Esophagus squamous epithelium (tissue), 5 donors: ENCODE results near the gene HERC3. TPM values are rescaled to one million over a fixed set of nuclear protein-coding genes. Genes with fewer than 3 reads are reported as not detected.

ENCODE experiments used
- DNase-seq: peaks from one replicate; lab custom pipeline; 2025; lab: John Stamatoyannopoulos, UW
- H3K27ac ChIP-seq, 4 donors: fragments of 200-600 bp; sonication (generic); one replicate each; pipeline ENCODE4 v1.5.1; 2016 to 2019; ENCODE audit warnings: mild to moderate bottlenecking in 1 of 4
- H3K27me3 ChIP-seq, 4 donors: fragments of 200-600 bp; sonication (generic); 1 replicate in 3 of 4; 2 replicates in 1 of 4; pipeline versions ENCODE4 v1.5.1 to v1.6.0; 2017 to 2021; ENCODE audit warnings: antibody characterized with exemption in 1 of 4
- H3K36me3 ChIP-seq, 3 donors: fragments of 200-600 bp; sonication (generic); one replicate each; pipeline ENCODE4 v1.5.1; 2016 to 2019
- H3K4me1 ChIP-seq, 3 donors: fragments of 200-600 bp; sonication (generic); one replicate each; pipeline ENCODE4 v1.5.1; 2017 to 2019
- H3K4me3 ChIP-seq, 4 donors: fragments of 200-600 bp; sonication (generic); 1 replicate in 3 of 4; 2 replicates in 1 of 4; pipeline ENCODE4 v1.5.1; 2016 to 2019; ENCODE audit warnings: mild to moderate bottlenecking in 2 of 4, moderate library complexity in 1 of 4
- H3K9me3 ChIP-seq, 3 donors: fragments of 200-600 bp; sonication (generic); one replicate each; pipeline ENCODE4 v1.5.1; 2016 to 2019
- POLR2A ChIP-seq, 4 donors: fragments of 450-650 bp; IDR thresholded peaks; one replicate each; pipeline ENCODE4 v1.6.1; 2017; ENCODE audit warnings: antibody characterized with exemption in 4 of 4, mild to moderate bottlenecking in 4 of 4, moderate library complexity in 3 of 4
- WGBS, 2 donors: methylation state at CpG; one replicate each; pipeline ENCODE4 v1.1.5; 2018; 5-methylcytosine and 5-hydroxymethylcytosine counted together
- intact Hi-C: fragments of 100-400 bp; cut with DNase I; formaldehyde crosslinking; loops from one replicate; pipeline ENCODE4 v1.15.0; 2022
- total RNA-seq, 4 donors: library from RNA; depleted of rRNA; stranded (reverse); fragments of >200 nt; gene quantifications; one replicate each; pipeline ENCODE4 v1.1.0, GENCODE V29; 2016
- TF ChIP-seq, protein P1 (sequence below), 6 experiments: fragments of 450-650 bp in 4 of 6; fragments of 200-600 bp in 2 of 6; sonication (generic) in 2 of 6; IDR thresholded peaks; one replicate each; pipeline ENCODE4 v1.5.1; 2016 to 2019; ENCODE audit warnings: antibody characterized with exemption in 6 of 6, mild to moderate bottlenecking in 4 of 6, moderate library complexity in 4 of 6
- donor health status: DM: yes; HTN: yes; CAD: no.

HERC3 gene
- total RNA-seq, 4 donors from 2014 or later, result 19.1 to 41.1 (median 30.8) TPM

DNA sequence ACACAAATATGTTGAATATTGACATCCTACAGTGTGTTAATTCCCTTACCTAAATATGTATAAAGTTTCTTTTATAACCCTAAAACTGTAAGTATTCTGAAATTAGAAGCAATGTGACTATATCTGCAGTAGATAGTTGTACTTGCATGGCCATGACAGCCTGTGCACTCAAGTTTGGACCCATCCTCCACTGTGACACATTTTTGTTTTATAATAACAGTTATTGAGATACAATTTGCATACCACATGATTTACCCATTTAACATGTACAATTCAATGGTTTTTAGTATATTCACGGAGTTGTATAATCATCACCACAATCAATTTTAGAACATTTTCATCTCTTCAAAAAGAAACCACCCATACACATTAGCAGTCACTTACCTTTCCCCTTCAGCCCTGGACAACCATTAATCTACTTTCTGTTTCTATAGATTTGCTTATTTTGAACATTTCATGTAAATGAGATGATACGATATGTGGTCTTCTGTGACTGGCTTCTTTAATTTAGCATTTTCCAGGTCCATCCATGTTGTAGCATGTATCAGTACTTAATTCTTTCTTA, 29.6 kb downstream of the HERC3 start:
- no peak for DNase-seq
- peaks cover 0 to 11% (median under 1%) of the 10 kb centered on the region in 3 donors for H3K4me1 ChIP-seq
- no peak for TF ChIP-seq POLR2A (IDR thresholded peaks at IDR 0.05)
- TF ChIP-seq, protein P1, sequence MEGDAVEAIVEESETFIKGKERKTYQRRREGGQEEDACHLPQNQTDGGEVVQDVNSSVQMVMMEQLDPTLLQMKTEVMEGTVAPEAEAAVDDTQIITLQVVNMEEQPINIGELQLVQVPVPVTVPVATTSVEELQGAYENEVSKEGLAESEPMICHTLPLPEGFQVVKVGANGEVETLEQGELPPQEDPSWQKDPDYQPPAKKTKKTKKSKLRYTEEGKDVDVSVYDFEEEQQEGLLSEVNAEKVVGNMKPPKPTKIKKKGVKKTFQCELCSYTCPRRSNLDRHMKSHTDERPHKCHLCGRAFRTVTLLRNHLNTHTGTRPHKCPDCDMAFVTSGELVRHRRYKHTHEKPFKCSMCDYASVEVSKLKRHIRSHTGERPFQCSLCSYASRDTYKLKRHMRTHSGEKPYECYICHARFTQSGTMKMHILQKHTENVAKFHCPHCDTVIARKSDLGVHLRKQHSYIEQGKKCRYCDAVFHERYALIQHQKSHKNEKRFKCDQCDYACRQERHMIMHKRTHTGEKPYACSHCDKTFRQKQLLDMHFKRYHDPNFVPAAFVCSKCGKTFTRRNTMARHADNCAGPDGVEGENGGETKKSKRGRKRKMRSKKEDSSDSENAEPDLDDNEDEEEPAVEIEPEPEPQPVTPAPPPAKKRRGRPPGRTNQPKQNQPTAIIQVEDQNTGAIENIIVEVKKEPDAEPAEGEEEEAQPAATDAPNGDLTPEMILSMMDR (IDR thresholded peaks at IDR 0.05), result no peak
- H3K4me3 ChIP-seq, result no peak overlapping the region
- 88 to 89% methylated on average over 2 of the region's 2 CpGs for WGBS, 2 donors
- H3K27ac ChIP-seq, result no peak overlapping the region
- peaks cover 0 to 9% (median 0%) of the 10 kb centered on the region in 3 donors for H3K36me3 ChIP-seq
- no peaks in the 10 kb centered on the region for H3K27me3 ChIP-seq
- intact Hi-C loops, result no loop called here
- no peaks in the 10 kb centered on the region for H3K9me3 ChIP-seq

DNA sequence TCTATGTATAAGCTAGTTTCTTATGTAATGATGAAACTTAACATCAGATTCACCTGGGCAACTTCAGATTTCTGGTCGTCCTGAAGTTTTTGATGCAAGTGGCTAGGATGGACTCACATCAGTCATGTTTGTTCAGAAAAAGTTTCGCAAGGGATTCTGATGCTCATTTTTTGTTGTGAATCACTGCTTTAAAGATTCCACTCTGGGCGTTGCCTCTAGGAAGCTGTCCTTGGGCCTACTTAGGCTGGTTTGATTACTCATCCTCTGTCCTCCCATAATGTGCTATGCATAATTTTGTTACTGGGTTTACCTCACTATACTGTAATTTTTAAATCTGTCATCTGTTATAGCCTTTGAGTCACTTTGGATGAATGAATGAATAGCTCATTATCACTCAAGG, 30.8 kb downstream of the HERC3 start:
- TF ChIP-seq, protein P1 (IDR thresholded peaks at IDR 0.05), result no peak
- no peak for TF ChIP-seq POLR2A (IDR thresholded peaks at IDR 0.05)
- no peak for DNase-seq
- 23 to 48% methylated on average over 3 of the region's 3 CpGs for WGBS, 2 donors

DNA sequence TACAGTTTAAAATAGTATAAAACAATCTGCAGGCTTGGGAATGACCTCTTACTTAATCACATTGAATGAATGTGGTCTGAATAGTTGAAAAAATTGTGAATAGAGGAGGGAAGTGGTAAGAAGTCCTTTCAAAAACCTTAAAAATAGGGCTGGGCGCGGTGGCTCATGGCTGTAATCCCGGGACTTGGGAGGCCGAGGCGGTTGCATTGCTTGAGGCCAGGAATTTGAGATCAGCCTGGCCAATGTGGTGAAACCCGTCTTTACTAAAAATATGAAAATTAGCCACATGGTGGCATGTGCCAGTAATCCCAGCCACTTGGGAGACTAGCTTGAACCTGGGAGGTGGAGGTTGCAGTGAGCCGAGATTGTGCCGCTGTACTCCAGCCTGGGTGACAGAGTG, 36.5 kb downstream of the HERC3 start:
- TF ChIP-seq, protein P1 (IDR thresholded peaks at IDR 0.05), result no peak
- TF ChIP-seq POLR2A (IDR thresholded peaks at IDR 0.05), result no peak
- Histone ChIP-seq H3K27me3 (no peaks in the 10 kb centered on the region), H3K27ac (no peak overlapping the region), H3K9me3 (no peaks in the 10 kb centered on the region), H3K4me1 (peaks cover 0 to 6% (median 0%) of the 10 kb centered on the region in 3 donors), H3K4me3 (no peak overlapping the region), H3K36me3 (peaks cover 0 to 5% (median 0%) of the 10 kb centered on the region in 3 donors)
- no peak for DNase-seq
- 78 to 89% methylated on average over 8 of the region's 8 CpGs for WGBS, 2 donors
- intact Hi-C loops, result no loop called here

More for the DNA sequence above, 30.8 kb downstream of the HERC3 start:
- H3K4me3 ChIP-seq, result no peak overlapping the region
- H3K4me1 ChIP-seq, result peaks cover 0 to 11% (median 0%) of the 10 kb centered on the region in 3 donors
- no peaks in the 10 kb centered on the region for H3K27me3 ChIP-seq
- H3K9me3 ChIP-seq, result no peaks in the 10 kb centered on the region
- H3K36me3 ChIP-seq, result peaks cover 0 to 9% (median 0%) of the 10 kb centered on the region in 3 donors
- intact Hi-C loops, result no loop called here
- H3K27ac ChIP-seq, result peak overlapping the region in 3 of 4 donors; percentile 36 to 57 (median 40)

DNA sequence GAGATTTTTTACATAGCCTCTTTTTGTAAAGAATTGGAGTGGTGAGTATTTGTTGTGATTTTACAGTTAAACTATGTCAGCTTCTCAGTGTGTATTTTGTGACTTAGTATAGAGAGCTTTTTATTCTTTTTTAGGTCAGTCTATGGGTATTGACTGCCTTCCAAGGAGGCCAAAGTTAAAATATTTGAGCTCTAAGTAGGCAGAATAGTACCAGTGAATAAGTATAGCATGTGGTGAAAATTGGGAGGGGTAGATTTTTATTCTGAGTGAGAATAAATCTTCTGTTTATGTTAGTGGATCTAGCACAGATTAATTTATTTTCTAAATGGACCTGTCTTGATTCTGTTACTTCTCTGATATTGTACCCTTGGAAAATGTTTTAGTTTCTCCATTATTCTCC, 37.5 kb downstream of the HERC3 start:
- TF ChIP-seq POLR2A (IDR thresholded peaks at IDR 0.05), result no peak
- TF ChIP-seq, protein P1 (IDR thresholded peaks at IDR 0.05), result no peak
- H3K4me1 ChIP-seq, result peaks cover 0 to 6% (median 0%) of the 10 kb centered on the region in 3 donors
- H3K36me3 ChIP-seq, result no peaks in the 10 kb centered on the region
- H3K27me3 ChIP-seq, result no peaks in the 10 kb centered on the region
- no peak for DNase-seq
- no peak overlapping the region for H3K27ac ChIP-seq
- no peak overlapping the region for H3K4me3 ChIP-seq
- intact Hi-C loops, result no loop called here
- no peaks in the 10 kb centered on the region for H3K9me3 ChIP-seq

DNA sequence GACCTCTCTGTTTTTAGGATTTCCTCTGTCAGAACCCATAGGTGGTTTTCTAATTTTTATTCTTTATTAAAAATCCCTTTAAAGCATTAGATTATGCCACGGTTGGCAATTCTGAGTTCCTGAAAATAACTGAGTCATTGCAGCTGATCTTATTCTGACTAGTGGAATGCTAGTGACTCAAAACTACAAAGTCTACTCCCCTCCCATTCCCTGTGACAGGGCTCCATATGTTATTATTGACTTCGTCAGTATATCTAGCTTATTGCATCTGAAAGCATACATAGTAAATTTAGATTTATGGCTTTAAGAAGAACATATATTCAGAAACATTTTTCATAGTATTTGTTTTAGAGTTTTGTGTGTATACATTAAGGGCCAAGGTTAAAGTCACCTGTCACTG, 38.5 kb downstream of the HERC3 start:
- H3K27ac ChIP-seq, result peak overlapping the region in 2 of 4 donors; percentile 22 to 38

More for the DNA sequence above, 38.5 kb downstream of the HERC3 start:
- Histone ChIP-seq H3K4me1 (peaks cover 0 to 6% (median 0%) of the 10 kb centered on the region in 3 donors), H3K36me3 (no peaks in the 10 kb centered on the region), H3K27me3 (no peaks in the 10 kb centered on the region), H3K9me3 (no peaks in the 10 kb centered on the region), H3K4me3 (no peak overlapping the region)
- WGBS, 2 donors, result 26 to 59% methylated on average over 2 of the region's 2 CpGs
- TF ChIP-seq, protein P1 (IDR thresholded peaks at IDR 0.05), result no peak
- no peak for TF ChIP-seq POLR2A (IDR thresholded peaks at IDR 0.05)
- intact Hi-C loops, result no loop called here
- DNase-seq, result no peak
